ENCODE results near the gene F13A1. TPM values are rescaled to one million over a fixed set of nuclear protein-coding genes. Genes with fewer than 3 reads are reported as not detected.

Gene F13A1
- total RNA-seq, 2 donors from 2014 or later: 100 to 494 TPM

DNA sequence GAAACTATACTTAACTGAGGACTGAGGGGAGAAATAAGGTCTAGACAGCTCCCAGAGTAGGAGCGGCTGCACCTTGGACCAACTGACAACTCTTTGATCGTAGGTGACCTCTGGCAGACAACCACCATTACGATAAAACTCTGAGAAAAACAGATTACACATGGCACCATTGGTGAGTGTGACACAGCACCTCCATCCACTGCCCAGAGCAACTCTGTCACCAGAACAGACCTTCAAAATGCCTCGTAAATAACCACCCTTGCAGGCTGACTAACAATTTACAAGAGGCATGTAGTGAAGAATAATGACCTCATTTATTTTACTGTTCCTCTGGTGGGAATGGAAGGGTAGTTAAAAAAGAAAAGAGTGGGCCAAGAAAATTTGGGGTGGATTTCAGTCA is 64.2 kb downstream of the F13A1 start:
- intact Hi-C loops (cut with DNase I): no loop called here

DNA sequence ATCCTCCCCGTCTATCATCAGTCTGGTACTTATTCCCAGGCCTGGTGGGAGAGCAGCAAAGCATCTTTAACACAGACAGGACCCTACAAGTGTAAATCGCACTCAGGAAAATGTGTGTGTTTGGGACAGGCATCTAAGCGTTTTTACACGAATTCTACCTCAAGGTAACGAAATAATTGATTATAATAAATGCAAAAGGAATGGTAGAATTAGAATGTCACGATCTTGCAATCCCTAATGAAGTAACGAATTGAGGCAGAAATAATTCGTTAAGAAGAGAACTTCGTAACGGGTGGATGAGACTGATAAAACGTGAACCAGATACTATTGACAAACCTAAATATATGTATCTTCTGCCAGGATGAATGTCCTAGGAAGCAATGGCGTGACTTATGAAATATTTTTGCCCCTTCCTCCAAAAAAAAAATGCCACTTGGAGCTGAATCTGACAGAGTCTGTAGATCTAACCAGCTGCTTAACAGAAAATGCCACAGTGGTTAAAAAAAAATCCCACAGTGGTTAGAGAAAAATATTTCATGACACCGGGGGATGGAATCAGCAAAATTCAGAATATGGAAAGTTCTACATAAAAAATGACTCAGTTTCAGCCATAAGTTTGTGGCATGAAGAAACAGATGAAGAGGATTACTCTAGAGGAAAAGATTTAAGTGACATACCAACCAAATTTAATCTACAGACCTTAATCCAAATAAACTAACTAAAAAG is 68.7 kb downstream of the F13A1 start:
- DNase-seq (ENCODE audit: low spot score): no peak
- intact Hi-C loops (cut with DNase I): no loop called here

More for the DNA sequence above, 64.2 kb downstream of the F13A1 start:
- no peak for DNase-seq (ENCODE audit: low spot score)

DNA sequence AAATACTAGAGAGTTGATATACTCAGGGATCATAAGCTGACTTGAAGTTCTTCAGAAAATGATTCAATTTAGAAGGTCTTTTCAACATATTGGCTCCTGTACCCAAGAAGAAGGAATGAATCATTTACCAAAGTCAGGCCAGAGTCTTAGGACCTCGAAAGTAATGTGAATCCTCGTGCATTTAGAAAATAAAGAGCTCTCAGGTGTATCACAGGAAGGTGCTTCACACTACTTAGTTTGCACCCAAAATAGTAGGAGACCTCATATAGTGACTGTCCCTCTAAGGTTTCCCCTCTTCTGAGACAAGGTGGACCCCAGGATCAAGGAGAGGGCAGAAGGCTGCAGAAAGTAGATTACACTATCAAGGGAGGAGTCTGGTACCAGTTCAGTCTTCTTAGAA is 71.8 kb downstream of the F13A1 start:
- intact Hi-C loops (cut with DNase I): no loop called here

DNA sequence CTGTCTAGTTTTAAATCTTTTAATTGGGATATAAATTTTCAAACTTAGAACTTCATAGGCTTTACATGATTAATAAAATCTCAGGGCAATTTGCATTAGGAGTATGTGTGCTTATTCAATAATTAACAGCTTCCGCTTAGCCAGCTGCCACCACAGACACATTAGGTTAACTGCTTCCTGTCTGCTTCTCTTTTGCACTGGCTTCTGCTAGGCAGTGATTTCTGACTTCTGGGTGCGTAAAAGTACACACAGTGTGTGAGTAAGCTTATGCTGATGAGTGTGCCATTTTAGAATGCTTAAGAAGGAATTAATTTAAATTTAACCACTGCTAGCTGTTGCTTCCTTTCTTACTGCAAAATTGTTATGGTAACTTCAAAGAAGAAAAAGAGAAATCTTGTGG is 73.9 kb downstream of the F13A1 start:
- intact Hi-C loops (cut with DNase I): no loop called here
- no peak for DNase-seq (ENCODE audit: low spot score)

More for the DNA sequence above, 71.8 kb downstream of the F13A1 start:
- no peak for DNase-seq (ENCODE audit: low spot score)

DNA sequence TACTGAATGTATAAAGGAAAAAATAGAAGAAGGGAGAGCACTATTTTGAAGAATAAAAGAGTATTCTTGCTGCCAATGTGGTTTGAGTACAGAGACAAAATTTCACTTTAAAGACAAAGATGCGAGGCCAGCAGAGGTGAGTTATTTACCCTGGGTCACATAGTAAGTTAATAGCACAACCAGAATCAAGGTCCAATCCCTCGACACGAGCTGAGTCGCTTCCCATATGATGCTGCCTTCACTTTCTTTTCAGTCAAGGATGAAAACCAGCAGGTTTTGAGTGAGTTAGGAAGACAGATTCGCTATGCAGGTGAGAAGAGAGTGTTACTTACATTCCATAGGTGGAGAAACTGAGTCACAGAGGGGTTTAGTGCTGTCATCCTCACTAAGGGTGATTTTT is 75.8 kb downstream of the F13A1 start:
- intact Hi-C loops (cut with DNase I): no loop called here

DNA sequence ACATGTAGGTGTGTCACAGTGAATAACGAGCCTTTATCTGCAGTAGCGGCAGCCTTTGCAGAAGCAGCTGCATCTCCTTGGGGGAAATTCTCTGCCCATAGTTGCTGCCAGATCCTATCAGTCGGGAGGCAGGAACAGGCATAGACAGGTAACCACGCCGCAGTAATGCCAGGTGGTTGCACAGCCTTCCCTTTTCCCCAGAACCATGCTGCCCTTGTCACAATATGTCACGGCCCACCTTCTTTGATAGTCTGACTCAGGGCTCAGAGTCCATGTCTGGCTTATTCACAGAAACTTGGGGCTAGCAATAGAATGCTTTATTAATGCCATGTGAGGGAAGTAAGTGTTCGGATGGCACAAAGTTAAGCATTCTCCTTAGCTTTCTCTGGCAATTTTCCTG is 76.6 kb downstream of the F13A1 start:
- intact Hi-C loops (cut with DNase I): no loop called here
- DNase-seq (ENCODE audit: low spot score): no peak

More for the DNA sequence above, 75.8 kb downstream of the F13A1 start:
- DNase-seq (ENCODE audit: low spot score): no peak

DNA sequence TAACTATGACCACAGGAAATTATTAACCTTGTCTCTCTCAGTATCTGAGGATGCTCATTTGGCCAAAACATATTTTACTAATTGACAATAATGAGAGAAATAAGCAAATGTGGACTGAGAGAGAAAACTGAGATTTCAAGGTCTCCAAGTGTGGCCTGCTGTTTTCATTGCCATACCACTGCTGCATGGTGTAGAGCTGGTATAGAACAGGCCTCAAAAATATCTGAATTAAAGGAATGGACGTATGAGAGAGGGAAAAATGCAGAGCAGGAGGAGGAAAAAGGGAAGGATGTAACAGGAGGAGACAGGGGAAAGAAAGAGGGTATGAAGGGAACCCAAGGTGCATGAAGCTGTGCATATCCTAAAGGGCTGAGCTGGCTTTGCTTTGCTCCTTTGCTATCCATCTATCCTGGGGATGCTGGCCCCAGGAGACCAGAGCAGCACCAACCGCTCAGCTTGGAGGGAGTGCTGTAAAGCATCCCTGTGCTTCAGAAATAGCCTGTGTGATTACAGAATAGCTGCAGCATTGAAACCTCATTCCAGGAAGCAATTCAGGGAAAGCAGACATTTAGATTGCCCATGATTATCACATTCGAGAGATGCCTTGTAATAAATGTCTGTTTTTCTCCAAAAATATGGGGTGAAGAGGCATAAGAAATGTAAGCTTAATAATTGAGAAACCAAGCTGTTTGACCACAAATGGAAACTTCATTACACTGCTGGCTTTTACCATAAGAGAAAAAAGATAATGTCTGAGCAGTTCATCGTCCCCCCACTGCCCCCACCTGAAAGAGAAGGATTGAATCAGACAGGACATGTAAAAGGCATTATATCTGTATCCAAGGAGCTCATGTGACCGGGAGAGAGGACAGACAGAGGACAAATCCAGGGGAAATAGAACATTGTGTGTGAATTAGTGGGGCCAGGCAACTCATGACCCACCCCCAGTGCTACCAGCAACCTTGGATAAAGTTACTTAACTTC is 80.6 kb downstream of the F13A1 start:
- intact Hi-C loops (cut with DNase I): no loop called here
- no peak for DNase-seq (ENCODE audit: low spot score)

DNA sequence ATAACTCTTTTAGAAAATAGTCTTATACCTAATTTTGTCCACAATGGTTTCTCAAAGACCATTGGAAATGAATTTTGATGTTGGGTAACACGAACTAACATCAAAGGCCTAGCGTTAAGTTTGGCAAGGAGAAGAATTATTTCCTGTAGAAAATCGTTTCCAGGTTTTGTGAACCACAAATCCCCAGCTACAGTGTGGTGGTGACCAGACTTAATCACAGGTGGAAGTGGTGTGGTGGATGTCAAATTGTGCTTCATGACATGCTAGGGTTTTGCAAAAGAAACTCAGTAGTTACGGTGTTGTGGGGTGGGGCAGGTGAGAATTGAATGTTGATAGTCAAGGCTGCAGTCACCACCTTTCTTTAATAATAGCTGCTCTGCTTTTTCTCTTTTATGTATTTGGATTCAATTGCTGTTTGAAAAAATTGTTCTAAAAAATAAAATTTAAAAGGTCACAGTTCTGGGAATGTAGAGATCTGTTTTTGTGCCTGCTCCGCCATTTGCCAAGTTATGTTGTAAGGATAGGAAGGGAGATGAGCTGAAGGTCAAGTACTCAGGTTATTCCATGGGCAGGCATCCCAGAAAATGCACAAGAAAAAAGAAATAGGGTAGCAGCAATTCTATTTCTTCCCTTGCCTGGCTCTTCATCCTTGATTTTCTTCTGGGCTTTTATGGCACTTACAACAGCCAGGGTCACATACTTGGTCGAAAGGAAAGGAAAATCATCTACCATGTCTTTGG is 83.6 kb downstream of the F13A1 start:
- no peak for DNase-seq (ENCODE audit: low spot score)
- intact Hi-C loops (cut with DNase I): no loop called here

DNA sequence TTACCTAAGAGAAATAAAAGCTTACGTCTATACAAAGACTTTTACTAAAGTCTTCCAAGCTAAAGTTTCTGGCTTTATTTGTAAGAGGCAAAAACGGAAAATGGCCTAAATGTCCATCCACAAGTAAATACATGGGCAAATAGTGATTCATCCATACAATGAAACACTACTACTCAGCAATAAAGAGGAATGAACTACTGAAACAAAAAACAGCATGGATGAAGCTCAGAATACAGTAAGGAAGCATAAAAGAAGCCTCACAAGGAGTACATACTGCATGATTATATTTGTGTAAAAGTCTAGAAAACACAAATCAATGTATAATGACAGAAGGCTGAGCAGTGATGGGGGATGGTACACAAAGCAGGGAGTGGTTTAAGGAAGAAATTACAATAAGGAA is 84.7 kb downstream of the F13A1 start:
- intact Hi-C loops (cut with DNase I): no loop called here
- DNase-seq (ENCODE audit: low spot score): no peak

DNA sequence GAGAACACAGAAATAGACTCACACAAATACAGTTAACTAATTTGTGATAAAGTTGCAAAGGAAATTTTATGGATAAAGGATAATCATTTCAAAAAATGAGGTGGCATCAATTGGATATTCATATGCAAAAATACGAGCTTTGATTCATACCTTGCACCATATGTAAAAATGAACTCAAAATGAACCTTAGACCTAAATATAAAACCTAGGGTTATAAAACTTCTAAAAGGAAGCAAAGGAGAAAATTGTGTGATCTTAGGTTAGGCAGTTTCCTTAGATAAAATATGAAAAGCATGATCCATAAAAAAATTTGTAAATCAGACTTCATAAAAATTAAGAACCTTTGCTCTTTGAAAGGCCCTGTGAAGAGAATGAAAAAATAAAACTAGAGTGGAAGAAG is 85.5 kb downstream of the F13A1 start:
- intact Hi-C loops (cut with DNase I): no loop called here

DNA sequence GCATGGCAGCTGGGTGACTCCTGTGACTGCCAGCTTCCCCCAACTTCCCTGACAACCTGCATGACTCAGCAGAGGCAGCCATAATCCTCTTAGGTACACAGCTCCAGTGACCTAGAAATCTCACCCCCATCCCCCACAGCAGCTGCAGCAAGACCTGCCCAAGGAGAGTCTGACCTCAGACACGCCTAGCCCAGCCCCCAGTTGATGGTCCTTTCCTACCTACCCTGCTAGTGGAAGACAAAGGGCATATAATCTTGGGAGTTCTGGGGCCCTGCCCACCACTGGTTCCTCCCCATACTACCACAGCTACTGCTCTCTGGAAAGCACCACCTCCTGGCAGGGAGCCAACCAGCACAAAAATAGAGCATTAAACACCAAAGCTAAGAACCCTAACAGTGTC is 90.2 kb downstream of the F13A1 start:
- intact Hi-C loops (cut with DNase I): no loop called here
- DNase-seq (ENCODE audit: low spot score): no peak

More for the DNA sequence above, 85.5 kb downstream of the F13A1 start:
- no peak for DNase-seq (ENCODE audit: low spot score)

DNA sequence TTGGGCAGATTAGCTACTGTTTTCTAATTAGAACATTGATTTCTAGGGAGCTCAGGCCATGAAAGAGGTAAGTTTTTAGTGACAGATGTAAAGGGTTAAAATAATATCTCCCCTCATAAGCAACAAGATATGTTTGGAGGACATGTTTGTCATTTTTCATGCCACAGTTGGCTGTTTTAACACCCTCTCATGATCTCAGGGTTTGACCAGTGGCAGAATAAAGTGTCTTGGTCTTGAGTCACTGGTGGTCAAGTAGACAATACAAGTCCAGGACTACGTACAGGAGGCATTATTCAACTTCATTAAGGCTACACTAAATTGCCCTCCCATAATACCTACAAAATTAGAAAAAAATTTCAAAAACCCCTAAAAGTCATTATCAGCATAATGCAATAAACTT is 92.6 kb downstream of the F13A1 start:
- intact Hi-C loops (cut with DNase I): no loop called here
- no peak for DNase-seq (ENCODE audit: low spot score)

DNA sequence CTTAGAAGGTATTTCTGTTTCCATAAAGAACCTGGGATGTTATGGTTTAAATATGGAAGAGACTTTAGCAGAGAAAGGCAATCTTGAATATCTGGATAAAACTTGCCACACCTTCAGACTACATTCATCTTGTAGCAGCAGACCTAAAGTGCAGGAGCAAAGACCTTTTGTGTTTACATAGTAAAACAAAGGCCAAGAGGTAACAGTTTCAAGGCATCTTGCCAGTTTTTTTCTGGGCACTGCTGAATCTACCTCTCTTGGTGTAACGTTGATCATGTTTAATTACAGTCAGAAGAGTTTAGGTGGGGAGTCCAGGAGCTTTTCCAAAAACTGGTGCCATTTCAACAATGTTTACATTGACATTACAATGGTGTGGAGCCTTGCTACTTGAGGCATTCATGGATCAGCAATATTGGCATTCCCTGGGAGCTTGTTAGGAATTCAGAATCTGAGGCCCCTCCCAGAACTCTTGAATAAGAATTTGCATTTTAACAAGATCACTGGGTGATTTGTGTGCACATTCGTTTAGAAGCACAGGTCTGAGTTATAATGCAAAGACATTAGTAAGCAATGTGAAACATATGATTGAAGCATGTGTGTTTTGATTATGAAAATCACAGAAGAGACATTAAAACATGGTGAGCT is 94.5 kb downstream of the F13A1 start:
- intact Hi-C loops (cut with DNase I): no loop called here

DNA sequence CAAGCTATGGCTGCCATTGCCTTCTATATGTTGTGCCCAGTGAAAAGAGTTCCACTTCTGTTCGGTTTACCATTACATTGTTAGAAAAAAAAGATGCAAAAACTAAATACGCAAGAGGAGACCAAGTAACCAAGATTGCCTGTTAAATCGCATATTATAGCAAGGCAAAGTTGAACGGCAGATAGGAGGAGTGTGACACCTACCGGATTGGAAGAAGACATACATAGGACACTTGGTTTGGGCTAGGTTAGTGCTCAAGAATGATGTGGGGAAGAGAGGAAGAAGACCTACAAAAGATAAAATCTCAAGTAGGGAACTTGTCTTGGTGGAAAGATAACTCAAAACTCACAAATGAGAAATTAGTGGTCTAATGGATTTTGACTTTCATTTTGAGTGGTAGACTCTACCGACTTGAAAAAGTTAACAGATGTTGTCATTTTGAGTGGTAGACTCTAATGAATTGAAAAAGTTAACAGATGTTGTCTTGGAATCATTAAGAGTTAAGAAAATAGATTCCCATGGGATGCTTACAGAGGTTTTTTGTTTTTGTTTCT is 95.5 kb downstream of the F13A1 start:
- intact Hi-C loops (cut with DNase I): no loop called here
- no peak for DNase-seq (ENCODE audit: low spot score)

More for the DNA sequence above, 94.5 kb downstream of the F13A1 start:
- DNase-seq (ENCODE audit: low spot score): no peak

DNA sequence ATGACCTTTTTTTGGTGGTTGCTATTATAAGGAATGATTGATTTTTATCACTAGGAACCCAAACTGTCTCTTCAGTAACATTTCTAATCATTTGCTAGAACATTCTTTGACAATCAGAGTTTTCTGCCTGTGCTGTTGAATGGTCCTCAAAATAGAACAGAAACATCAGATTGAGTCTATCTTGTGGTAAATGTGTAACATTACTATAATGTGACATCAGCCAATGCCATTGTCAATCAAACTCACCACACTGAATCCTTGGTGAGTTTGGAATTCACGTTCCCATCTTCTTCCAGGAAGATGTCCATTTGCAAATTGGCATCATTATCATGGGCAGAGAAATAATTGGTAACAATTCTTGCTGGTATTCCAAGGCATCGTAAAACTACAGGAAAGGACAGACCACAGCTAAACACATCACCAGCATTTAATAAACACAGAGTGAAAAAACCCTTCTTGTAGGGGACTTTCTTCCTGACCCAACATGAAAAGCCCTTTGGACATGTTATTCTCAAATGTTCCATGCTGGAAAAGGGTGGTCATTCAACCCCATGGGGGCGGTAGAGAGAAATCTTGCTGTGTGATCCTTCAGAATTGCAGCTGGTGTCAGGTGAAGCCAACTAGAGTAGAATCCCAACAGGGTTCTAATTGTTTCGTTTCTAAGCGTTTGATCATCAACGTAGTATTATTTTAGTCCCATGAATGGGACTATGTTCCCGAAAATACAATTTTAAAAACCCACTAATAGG is 98.5 kb downstream of the F13A1 start:
- intact Hi-C loops (cut with DNase I): no loop called here
- no peak for DNase-seq (ENCODE audit: low spot score)

DNA sequence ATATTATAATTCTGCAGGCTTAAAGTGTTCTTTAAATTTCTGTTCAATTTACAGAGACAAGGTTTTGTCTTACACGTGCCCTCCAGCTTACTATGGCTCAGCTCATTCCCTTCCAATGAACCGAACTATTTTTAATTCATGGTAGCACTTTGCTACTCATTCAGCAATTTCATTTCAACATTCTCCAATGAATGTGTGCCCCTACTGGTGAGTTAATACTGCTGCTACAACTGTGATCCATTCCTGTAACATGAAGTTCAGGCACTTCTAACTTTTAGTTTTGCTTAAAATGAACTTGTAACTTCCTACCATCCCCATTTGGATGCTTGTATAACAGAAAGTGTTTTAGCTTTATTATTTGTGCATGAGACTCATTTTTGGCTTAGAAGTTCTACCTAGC is 99.7 kb downstream of the F13A1 start:
- intact Hi-C loops (cut with DNase I): no loop called here
- no peak for DNase-seq (ENCODE audit: low spot score)

DNA sequence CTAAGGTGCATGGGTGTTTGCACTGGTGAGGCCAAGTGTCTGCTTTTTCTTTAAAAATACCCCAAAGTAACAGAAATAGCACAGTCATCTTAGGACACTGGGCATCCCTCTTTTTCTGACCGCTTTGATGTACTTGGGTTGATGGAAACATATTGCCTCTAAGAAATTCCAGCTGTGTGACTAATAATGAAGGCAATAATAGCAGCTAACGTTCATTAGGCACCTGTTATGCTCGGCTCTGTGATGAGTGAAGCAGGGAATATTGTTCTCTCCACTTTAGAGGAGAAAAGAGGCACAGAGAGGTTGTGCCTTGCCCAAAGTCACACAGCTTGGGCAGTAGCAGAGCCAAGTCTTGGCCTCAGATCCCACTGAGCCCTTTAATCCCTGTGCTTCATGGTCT is 100.7 kb downstream of the F13A1 start:
- no peak for DNase-seq (ENCODE audit: low spot score)
- intact Hi-C loops (cut with DNase I): no loop called here

DNA sequence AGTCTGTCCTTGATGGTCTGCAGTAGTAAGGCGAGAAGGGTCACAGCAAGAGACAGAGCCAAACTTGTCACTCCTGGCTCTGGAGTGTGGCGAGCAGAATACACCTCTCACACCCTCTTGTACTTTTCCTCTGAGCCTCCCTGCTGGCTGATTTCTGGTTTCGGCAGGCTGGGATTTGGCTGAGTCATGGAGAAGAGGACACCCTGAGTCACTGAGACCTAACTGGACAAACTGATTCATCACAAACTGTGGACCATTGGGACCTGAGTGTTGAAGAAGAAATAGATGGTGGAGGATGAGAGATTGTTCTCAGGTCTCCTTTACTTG is 101.7 kb downstream of the F13A1 start:
- no peak for DNase-seq (ENCODE audit: low spot score)
- intact Hi-C loops (cut with DNase I): no loop called here
